GM12865 (cell line): ENCODE measurements around the gene ZNF740.

ENCODE experiments used
- DNase-seq: peaks from one replicate; pipeline ENCODE4 v3.0.0; 2010; ENCODE audit warnings: low read depth
- H3K4me3 ChIP-seq: 2 replicates; pipeline ENCODE4 v1.5.1; 2011; ENCODE audit warnings: mild to moderate bottlenecking, low read depth, low read length, control low read depth
- TF ChIP-seq, protein P1 (sequence below): IDR thresholded peaks from 2 replicates; pipeline ENCODE4 v1.5.1; 2011; ENCODE audit warnings: low read length, control low read depth, low read depth, inconsistent platforms; ENCODE audit not compliant: insufficient read depth; ENCODE audit errors: missing control alignments

ZNF740 gene

DNA sequence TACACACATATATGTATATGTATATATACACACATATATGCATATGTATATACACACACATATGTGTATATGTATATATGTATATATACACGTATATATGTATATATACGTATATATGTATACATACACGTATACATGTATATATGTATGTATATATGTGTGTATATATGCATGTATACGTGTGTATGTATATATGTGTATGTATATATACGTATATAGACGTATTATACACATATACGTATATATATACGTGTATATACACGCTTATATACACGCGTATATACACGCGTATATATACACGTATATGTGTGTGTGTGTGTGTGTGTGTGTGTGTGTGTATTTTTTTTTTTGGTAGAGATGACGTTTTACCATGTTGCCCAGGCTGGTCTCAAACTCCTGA, 32.9 kb upstream of the ZNF740 start:
- no peak for DNase-seq
- no peak overlapping the region for H3K4me3 ChIP-seq
- TF ChIP-seq, protein P1, sequence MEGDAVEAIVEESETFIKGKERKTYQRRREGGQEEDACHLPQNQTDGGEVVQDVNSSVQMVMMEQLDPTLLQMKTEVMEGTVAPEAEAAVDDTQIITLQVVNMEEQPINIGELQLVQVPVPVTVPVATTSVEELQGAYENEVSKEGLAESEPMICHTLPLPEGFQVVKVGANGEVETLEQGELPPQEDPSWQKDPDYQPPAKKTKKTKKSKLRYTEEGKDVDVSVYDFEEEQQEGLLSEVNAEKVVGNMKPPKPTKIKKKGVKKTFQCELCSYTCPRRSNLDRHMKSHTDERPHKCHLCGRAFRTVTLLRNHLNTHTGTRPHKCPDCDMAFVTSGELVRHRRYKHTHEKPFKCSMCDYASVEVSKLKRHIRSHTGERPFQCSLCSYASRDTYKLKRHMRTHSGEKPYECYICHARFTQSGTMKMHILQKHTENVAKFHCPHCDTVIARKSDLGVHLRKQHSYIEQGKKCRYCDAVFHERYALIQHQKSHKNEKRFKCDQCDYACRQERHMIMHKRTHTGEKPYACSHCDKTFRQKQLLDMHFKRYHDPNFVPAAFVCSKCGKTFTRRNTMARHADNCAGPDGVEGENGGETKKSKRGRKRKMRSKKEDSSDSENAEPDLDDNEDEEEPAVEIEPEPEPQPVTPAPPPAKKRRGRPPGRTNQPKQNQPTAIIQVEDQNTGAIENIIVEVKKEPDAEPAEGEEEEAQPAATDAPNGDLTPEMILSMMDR: no peak

- TF ChIP-seq, protein P1: no peak
- DNase-seq: no peak
- no peak overlapping the region for H3K4me3 ChIP-seq
Observed at GRCh38 chr12:53151039-53151438, 29.5 kb upstream of the ZNF740 start.

DNA sequence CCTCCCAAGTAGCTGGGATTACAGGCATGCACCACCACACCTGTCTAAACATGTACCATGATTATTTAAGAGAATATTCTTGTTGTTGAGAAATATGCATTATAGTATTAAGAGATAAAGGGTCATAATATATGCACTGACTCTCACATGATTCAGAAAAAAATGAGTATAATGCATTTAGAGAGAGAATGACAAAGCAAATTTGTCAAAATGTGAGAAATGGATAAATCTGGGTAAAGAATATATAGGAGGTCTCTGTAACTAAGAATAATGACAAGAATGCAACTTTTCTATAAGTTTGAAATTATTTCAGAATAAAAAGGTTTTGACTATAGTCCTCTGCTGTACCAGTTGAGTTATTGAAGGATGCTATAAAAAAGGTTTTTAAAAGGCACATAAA, 28.1 kb upstream of the ZNF740 start:
- no peak overlapping the region for H3K4me3 ChIP-seq
- DNase-seq: no peak
- TF ChIP-seq, protein P1: no peak

DNA sequence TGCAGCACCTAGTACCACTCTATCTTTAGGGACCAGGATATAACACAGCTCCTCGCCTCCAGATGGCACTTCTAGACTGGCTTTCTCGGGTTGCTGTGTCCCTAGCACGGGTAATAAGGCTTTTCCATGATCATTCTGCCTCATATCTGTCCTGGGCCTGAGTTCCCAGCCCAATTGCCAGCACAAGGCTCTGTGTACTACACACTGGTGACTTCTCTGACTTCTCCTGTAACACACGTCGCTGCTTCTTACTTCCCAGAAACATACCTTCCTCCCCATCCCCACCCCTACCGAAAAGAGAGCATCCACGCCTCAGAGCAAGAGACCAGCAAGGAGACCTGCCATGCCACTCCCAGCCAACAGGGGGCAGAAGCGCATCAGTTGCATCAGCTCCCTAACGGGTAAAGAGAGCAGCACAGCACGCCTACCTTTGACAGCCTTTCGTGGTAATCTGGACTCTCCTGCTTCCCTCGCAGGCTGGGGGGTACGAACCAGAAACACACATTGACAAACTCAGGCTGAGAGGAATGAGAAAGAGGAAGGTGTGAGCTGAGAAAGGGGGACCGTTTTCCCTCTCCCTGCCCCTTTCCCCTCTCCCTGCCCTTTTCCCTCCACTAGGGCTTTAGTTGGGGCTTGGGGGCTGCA, 21.2 kb upstream of the ZNF740 start:
- DNase-seq: peak; percentile 91
- TF ChIP-seq, protein P1: peak; percentile 100
- H3K4me3 ChIP-seq: no peak overlapping the region

- H3K4me3 ChIP-seq: no peak overlapping the region
- DNase-seq: no peak
- TF ChIP-seq, protein P1: no peak
Observed at GRCh38 chr12:53160000-53160399, 20.5 kb upstream of the ZNF740 start.

DNA sequence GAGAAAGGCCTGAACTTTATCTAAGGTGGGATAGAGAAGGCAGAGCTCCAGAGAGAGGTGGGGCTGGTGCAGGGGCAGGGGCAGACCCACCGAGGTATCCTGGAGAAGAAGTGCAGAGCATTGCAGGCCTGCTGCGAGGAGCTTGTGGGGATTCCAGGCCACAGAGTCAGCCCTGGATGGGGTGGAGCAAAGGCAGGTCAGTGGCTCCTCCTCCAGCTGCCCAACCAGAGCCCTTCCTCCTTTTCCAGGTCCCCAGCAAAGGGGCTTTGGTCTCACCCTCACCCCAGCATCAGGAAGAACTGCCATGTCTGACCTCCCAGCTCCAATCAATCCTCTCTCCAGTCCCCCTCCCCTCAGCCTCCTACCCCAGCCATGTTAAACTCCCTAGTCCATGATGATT, 19.8 kb upstream of the ZNF740 start:
- no peak overlapping the region for H3K4me3 ChIP-seq
- TF ChIP-seq, protein P1: no peak
- DNase-seq: no peak
